Ovary (tissue), 3 donors: ENCODE data around the gene MTF1.

Experiments
- POLR2A ChIP-seq: fragments of 450-650 bp; IDR thresholded peaks from one replicate; pipeline ENCODE4 v1.6.1; 2017; ENCODE audit warnings: antibody characterized with exemption, mild to moderate bottlenecking, moderate library complexity
- TF ChIP-seq, protein P1 (sequence below), 3 donors: fragments of 450-650 bp in 2 of 3; fragments of 200-600 bp in 1 of 3; IDR thresholded peaks; one replicate each; pipeline versions ENCODE4 v1.5.1 to v1.8.0; 2016 to 2022; ENCODE audit warnings: antibody characterized with exemption in 3 of 3, mild to moderate bottlenecking in 1 of 3
- donor health status: DM: no; HTN: no; CAD: no.

DNA sequence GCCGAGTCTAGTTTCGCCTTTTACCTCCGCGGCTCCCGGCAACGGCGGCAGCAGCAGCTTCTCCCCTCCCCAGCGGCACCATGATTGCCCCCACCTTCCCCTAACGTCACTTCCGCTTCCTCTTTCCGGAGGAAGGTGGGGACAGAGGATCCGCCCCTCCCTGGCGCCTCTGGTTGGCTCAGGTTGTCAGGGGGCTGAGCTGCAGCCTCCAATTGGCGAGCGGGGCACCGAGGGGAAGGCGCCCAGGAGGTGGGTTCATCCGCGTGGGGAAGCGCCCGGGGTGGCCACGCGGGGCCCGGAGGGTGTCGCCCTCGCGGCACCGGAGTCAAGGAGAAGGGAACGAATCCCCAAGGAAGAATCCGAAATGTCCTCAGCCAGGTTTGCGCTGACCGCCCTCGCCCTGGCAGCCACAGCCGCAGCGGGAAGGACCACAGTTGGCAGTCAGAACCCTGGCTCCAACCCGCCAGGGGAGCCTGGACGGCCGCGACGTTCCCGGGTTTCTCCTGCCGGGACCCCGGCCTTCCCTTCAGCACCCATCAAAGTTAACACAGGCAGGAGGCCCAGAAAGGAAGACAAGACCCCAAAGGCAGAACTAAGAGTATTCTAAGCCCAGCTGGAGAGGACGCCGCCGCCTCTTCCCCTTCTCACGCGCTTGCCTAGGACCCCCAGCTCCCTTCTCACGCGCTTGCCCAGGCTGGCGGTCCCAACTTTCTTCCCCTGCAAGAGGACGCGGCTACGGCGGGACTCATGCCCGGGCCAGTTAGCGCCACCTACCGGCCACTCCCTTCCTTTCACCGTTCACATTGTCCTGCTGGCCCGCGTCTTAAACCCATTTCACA lies at the start of gene MTF1:
- TF ChIP-seq, protein P1, sequence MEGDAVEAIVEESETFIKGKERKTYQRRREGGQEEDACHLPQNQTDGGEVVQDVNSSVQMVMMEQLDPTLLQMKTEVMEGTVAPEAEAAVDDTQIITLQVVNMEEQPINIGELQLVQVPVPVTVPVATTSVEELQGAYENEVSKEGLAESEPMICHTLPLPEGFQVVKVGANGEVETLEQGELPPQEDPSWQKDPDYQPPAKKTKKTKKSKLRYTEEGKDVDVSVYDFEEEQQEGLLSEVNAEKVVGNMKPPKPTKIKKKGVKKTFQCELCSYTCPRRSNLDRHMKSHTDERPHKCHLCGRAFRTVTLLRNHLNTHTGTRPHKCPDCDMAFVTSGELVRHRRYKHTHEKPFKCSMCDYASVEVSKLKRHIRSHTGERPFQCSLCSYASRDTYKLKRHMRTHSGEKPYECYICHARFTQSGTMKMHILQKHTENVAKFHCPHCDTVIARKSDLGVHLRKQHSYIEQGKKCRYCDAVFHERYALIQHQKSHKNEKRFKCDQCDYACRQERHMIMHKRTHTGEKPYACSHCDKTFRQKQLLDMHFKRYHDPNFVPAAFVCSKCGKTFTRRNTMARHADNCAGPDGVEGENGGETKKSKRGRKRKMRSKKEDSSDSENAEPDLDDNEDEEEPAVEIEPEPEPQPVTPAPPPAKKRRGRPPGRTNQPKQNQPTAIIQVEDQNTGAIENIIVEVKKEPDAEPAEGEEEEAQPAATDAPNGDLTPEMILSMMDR (IDR thresholded peaks at IDR 0.05), result peak; percentile 81 to 90 (median 89)
- peak; percentile 84 for TF ChIP-seq POLR2A
